Ovary (tissue), 9 donors: ENCODE measurements around the gene ALKBH2. TPM values are rescaled to one million over a fixed set of nuclear protein-coding genes. Genes with fewer than 3 reads are reported as not detected.

Experiments used
- DNase-seq, 5 donors: peaks; one replicate each; pipeline ENCODE4 v3.0.0-alpha.2; 2019 to 2020
- H3K27ac ChIP-seq, 2 donors: fragments of 200-600 bp; one replicate each; pipeline versions ENCODE4 v1.5.1 to v1.8.0; 2019 to 2022
- H3K27me3 ChIP-seq: fragments of 200-600 bp; one replicate; pipeline ENCODE4 v1.8.0; 2022
- H3K36me3 ChIP-seq: fragments of 200-600 bp; sonication (generic); one replicate; pipeline ENCODE4 v1.5.1; 2019
- H3K4me1 ChIP-seq: one replicate; pipeline ENCODE4 v1.8.1; 2013; ENCODE audit warnings: mild to moderate bottlenecking, moderate library complexity; ENCODE audit not compliant: insufficient read depth
- H3K4me3 ChIP-seq: fragments of 200-600 bp; sonication (generic); one replicate; pipeline ENCODE4 v1.5.1; 2017
- H3K9me3 ChIP-seq, 2 donors: fragments of 200-600 bp in 1 of 2; sonication (generic) in 1 of 2; one replicate each; pipeline versions ENCODE4 v1.5.1 to v1.8.1; 2013 to 2019; ENCODE audit warnings: mild to moderate bottlenecking in 1 of 2, moderate library complexity in 1 of 2
- EP300 ChIP-seq: sonication (generic); formaldehyde crosslinking; IDR thresholded peaks from one replicate; pipeline ENCODE4 v1.6.1; 2017; ENCODE audit warnings: antibody characterized with exemption
- POLR2A ChIP-seq: fragments of 450-650 bp; IDR thresholded peaks from one replicate; pipeline ENCODE4 v1.6.1; 2017; ENCODE audit warnings: antibody characterized with exemption, mild to moderate bottlenecking, moderate library complexity
- WGBS, 3 donors: extraction: QIAGEN DNeasy Blood & Tissue Kit in 1 of 3; methylation state at CpG; one replicate each; pipeline versions ENCODE4 v1.1.5 to v1.1.7; 2013 to 2017; 5-methylcytosine and 5-hydroxymethylcytosine counted together
- intact Hi-C, 4 donors: fragments of 100-400 bp; cut with DNase I; formaldehyde crosslinking; loops; one replicate each; pipeline versions ENCODE4 v1.11.0 to v1.15.1; 2022 to 2023
- polyA plus RNA-seq, 2 donors: library from polyadenylated mRNA; stranded (reverse); fragments of 200-250 nt in 1 of 2; fragments of 350-450 nt in 1 of 2; fragmentation: Illumina TruSeq in 1 of 2; extraction: RNeasy Lipid Tissue Mini Kit (QIAGEN cat#74804) in 1 of 2; gene quantifications; one replicate each; pipeline ENCODE4 v1.2.3, GENCODE V29; 2013 to 2014
- small RNA-seq: library from RNA; depleted of rRNA; stranded (forward); fragments of <200 nt; gene quantifications from one replicate; pipeline ENCODE3, GENCODE V24; 2016
- total RNA-seq, 7 donors: library from RNA; depleted of rRNA in 2 of 7; stranded (reverse); fragments of >200 nt in 2 of 7; fragmentation: NEBNext Ultra II Directional in 3 of 7; extraction: Animal tissue kit (Norgen Biotek cat#: 25700) in 3 of 7; gene quantifications; one replicate each; pipeline versions ENCODE4 v1.1.0 to v1.2.4, GENCODE V29; 2016 to 2023
- TF ChIP-seq, protein P1 (sequence below), 3 donors: fragments of 450-650 bp in 2 of 3; fragments of 200-600 bp in 1 of 3; IDR thresholded peaks; one replicate each; pipeline versions ENCODE4 v1.5.1 to v1.8.0; 2016 to 2022; ENCODE audit warnings: antibody characterized with exemption in 3 of 3, mild to moderate bottlenecking in 1 of 3
- donor health status: DM: no; HTN: no; CAD: no; lungs with moderate emphysema.
- donor health status: DM: no; HTN: no; CAD: no.
- donor health status: Bipolar disorder and iron deficiency.
- donor health status: DM: yes; HTN: yes; CAD: no.
- donor health status: DM: no; HTN: no; CAD: no.
- donor health status: DM: yes; HTN: yes; CAD: no.

Gene ALKBH2
- total and polyA plus RNA-seq, 9 donors = 11.3 to 26.4 (median 21.1) TPM

DNA sequence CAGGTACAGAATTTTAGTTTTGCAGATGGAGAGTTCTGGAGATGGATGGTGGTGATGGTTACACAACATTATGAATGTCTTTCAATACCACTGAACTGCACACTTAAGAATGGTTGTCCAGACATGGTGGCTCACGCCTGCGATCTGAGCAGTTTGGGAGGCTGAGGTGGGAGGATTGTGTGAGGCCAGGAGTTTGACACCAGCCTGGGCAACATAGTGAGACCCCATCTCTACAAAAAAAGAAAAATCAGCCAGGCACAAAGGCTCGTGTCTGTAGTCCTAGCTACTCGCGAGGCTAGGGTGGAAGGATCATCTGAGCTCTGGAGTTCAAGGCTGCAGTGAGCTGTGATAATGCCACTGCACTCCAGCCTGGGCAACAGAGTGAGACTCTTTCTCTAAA, 49.0 kb downstream of the ALKBH2 start:
- no peaks in the 10 kb centered on the region for H3K4me1 ChIP-seq
- no peak overlapping the region for H3K4me3 ChIP-seq
- TF ChIP-seq EP300 = no peak
- TF ChIP-seq, protein P1, sequence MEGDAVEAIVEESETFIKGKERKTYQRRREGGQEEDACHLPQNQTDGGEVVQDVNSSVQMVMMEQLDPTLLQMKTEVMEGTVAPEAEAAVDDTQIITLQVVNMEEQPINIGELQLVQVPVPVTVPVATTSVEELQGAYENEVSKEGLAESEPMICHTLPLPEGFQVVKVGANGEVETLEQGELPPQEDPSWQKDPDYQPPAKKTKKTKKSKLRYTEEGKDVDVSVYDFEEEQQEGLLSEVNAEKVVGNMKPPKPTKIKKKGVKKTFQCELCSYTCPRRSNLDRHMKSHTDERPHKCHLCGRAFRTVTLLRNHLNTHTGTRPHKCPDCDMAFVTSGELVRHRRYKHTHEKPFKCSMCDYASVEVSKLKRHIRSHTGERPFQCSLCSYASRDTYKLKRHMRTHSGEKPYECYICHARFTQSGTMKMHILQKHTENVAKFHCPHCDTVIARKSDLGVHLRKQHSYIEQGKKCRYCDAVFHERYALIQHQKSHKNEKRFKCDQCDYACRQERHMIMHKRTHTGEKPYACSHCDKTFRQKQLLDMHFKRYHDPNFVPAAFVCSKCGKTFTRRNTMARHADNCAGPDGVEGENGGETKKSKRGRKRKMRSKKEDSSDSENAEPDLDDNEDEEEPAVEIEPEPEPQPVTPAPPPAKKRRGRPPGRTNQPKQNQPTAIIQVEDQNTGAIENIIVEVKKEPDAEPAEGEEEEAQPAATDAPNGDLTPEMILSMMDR (IDR thresholded peaks at IDR 0.05) = no peak
- no peak for TF ChIP-seq POLR2A
- no peak for DNase-seq
- WGBS, 3 donors = 70 to 75% (median 71%) methylated on average over 5 of the region's 5 CpGs
- H3K36me3 ChIP-seq = no peaks in the 10 kb centered on the region
- H3K27ac ChIP-seq = no peak overlapping the region
- intact Hi-C loops = no loop called here
- H3K27me3 ChIP-seq = no peaks in the 10 kb centered on the region
- peaks cover 0 to 4% of the 10 kb centered on the region in 2 donors for H3K9me3 ChIP-seq

Small RNA genes lying within 50 kb of the gene (small RNA-seq; reads per million reads assigned to genes)
- gene RNA5SP372 = not detected

Other genes starting within 250 kb of the ALKBH2 start
- 10 to 100 TPM in 6 of 7 donors, 1 to 10 TPM in 1; 8.0 to 38.3 (median 35.1) TPM for gene SSH1, start 235.9 kb downstream of the ALKBH2 start, total RNA-seq
- gene SSH1, start 235.9 kb downstream of the ALKBH2 start, polyA plus RNA-seq = 10 to 100 TPM in 1 of 2 donors, 1 to 10 TPM in 1; 7.3 to 15.4 TPM
- not detected for gene DAO, start 213.4 kb downstream of the ALKBH2 start, total RNA-seq
- not detected for gene DAO, start 213.4 kb downstream of the ALKBH2 start, polyA plus RNA-seq
- gene SVOP, start 72.4 kb downstream of the ALKBH2 start, total RNA-seq = not detected
- gene SVOP, start 72.4 kb downstream of the ALKBH2 start, polyA plus RNA-seq = not detected
- gene USP30, start 40.9 kb downstream of the ALKBH2 start, total RNA-seq = 10 to 100 TPM; 11.8 to 24.7 (median 21.0) TPM
- gene USP30, start 40.9 kb downstream of the ALKBH2 start, polyA plus RNA-seq = 10 to 100 TPM; 13.0 to 27.1 TPM
- gene UNG, start 4.1 kb upstream of the ALKBH2 start, total RNA-seq = 10 to 100 TPM; 13.5 to 25.4 (median 21.5) TPM
- gene UNG, start 4.1 kb upstream of the ALKBH2 start, polyA plus RNA-seq = 10 to 100 TPM; 13.5 to 34.2 TPM
- 10 to 100 TPM; 27.1 to 56.5 (median 40.9) TPM for gene ACACB, start 23.1 kb upstream of the ALKBH2 start, total RNA-seq
- gene ACACB, start 23.1 kb upstream of the ALKBH2 start, polyA plus RNA-seq = 10 to 100 TPM; 20.5 to 23.0 TPM
- gene FOXN4, start 215.8 kb upstream of the ALKBH2 start, total RNA-seq = under 1 TPM in 2 of 7 donors, not detected in 5; 0.20 to 0.80 TPM
- gene FOXN4, start 215.8 kb upstream of the ALKBH2 start, polyA plus RNA-seq = under 1 TPM in 1 of 2 donors, not detected in 1; 0.05 TPM